PC-3 (cell line): Measurements from ENCODE around the gene PAPOLB. TPM values are rescaled to one million over a fixed set of nuclear protein-coding genes. Genes with fewer than 3 reads are reported as not detected.

Experiments
- ATAC-seq: fragments of 200-7000 bp; cut with Tn5 transposase; 2 replicates; pipeline ENCODE4 v1.9.1; 2020; ENCODE audit warnings: mild to moderate bottlenecking, moderate library complexity
- BruUV-seq: library from RNA; stranded (reverse); fragments of 400-500 nt; replicated peaks from 2 replicates; lab custom pipeline; 2021; lab: Mats Ljungman, UMichigan
- CTCF ChIA-PET: fragments of 300-600 bp; sonication (Branson Sonifier 250); formaldehyde crosslinking; loops from one replicate; lab custom pipeline; 2022; ENCODE audit warnings: antibody characterized with exemption; lab: Charles Lee
- POLR2A ChIA-PET: fragments of 300-600 bp; sonication (Branson Sonifier 250); formaldehyde crosslinking; loops from one replicate; lab custom pipeline; 2022; ENCODE audit warnings: antibody characterized with exemption; ENCODE audit not compliant: unreplicated experiment; lab: Charles Lee
- DNase-seq: peaks from one replicate; pipeline ENCODE4 v3.0.0-alpha.2; 2015
- H2AFZ ChIP-seq: fragments of 300-600 bp; sonication (generic); 2 replicates; pipeline ENCODE4 v1.6.0; 2016; ENCODE audit warnings: antibody characterized with exemption, low read length
- H3F3A ChIP-seq: fragments of 300-600 bp; sonication (generic); one replicate; pipeline ENCODE4 v1.6.0; 2017; ENCODE audit warnings: antibody characterized with exemption, low read length, control low read depth, mild to moderate bottlenecking; ENCODE audit not compliant: unreplicated experiment
- H3K27ac ChIP-seq: fragments of 300-600 bp; sonication (generic); 2 replicates; pipeline ENCODE4 v1.5.1; 2016; ENCODE audit warnings: mild to moderate bottlenecking, low read length
- H3K27me3 ChIP-seq: fragments of 300-600 bp; sonication (generic); 2 replicates; pipeline ENCODE4 v1.6.1; 2016; ENCODE audit warnings: low read length, mixed read lengths
- H3K36me3 ChIP-seq: fragments of 300-600 bp; sonication (generic); 2 replicates; pipeline ENCODE4 v1.6.1; 2016; ENCODE audit warnings: low read depth, mixed run types, low read length, mixed read lengths
- H3K4me1 ChIP-seq: fragments of 300-600 bp; sonication (generic); 2 replicates; pipeline ENCODE4 v1.5.1; 2016; ENCODE audit warnings: low read length; ENCODE audit not compliant: insufficient read depth
- H3K4me2 ChIP-seq: fragments of 300-600 bp; sonication (generic); 2 replicates; pipeline ENCODE4 v1.6.0; 2016; ENCODE audit warnings: low read length
- H3K4me3 ChIP-seq: fragments of 300-600 bp; sonication (generic); 2 replicates; pipeline ENCODE4 v1.5.1; 2016; ENCODE audit warnings: mild to moderate bottlenecking, low read length, mixed read lengths
- H3K79me2 ChIP-seq: fragments of 300-600 bp; sonication (generic); 2 replicates; pipeline ENCODE4 v1.6.1; 2017; ENCODE audit warnings: low read length, mixed read lengths
- H3K9ac ChIP-seq: fragments of 300-600 bp; sonication (generic); 2 replicates; pipeline ENCODE4 v1.6.0; 2016; ENCODE audit warnings: mild to moderate bottlenecking, low read length
- H3K9me2 ChIP-seq: fragments of 300-600 bp; sonication (generic); replicated peaks from 2 replicates; pipeline ENCODE4 v1.6.1; 2016; ENCODE audit warnings: mixed run types, low read length, mixed read lengths
- H3K9me3 ChIP-seq: fragments of 300-600 bp; sonication (generic); 2 replicates; pipeline ENCODE4 v1.6.1; 2016; ENCODE audit warnings: low read length, mixed read lengths
- H4K20me1 ChIP-seq: fragments of 300-600 bp; sonication (generic); 2 replicates; pipeline ENCODE4 v1.6.1; 2016; ENCODE audit warnings: low read length, mixed read lengths
- EZH2 ChIP-seq: fragments of 300-600 bp; sonication (generic); IDR thresholded peaks from one replicate; pipeline ENCODE4 v1.6.1; 2017; ENCODE audit warnings: antibody characterized with exemption, mild to moderate bottlenecking, low read length; ENCODE audit not compliant: unreplicated experiment
- EZH2phosphoT487 ChIP-seq: fragments of 300-600 bp; sonication (generic); IDR thresholded peaks from 2 replicates; pipeline ENCODE4 v1.6.1; 2018; ENCODE audit warnings: mild to moderate bottlenecking, antibody characterized with exemption, low read length, borderline replicate concordance
- intact Hi-C: fragments of 100-400 bp; cut with micrococcal nuclease; formaldehyde crosslinking; loops from 2 replicates; pipeline ENCODE4 v1.9.0; 2023
- total RNA-seq: library from RNA; depleted of rRNA; stranded (reverse); fragments of >200 nt; gene quantifications from 2 replicates; pipeline ENCODE4 v1.2.3, GENCODE V29; 2014
- TF ChIP-seq, protein P1 (sequence below): fragments of 300-600 bp; sonication (generic); conservative IDR thresholded peaks from 2 replicates; pipeline ENCODE4 v1.5.1; 2017; ENCODE audit warnings: antibody characterized with exemption, low read depth, mild to moderate bottlenecking, low read length

PAPOLB gene
- total RNA-seq, 1 experiment from 2014 or later, result 0.29 TPM

DNA sequence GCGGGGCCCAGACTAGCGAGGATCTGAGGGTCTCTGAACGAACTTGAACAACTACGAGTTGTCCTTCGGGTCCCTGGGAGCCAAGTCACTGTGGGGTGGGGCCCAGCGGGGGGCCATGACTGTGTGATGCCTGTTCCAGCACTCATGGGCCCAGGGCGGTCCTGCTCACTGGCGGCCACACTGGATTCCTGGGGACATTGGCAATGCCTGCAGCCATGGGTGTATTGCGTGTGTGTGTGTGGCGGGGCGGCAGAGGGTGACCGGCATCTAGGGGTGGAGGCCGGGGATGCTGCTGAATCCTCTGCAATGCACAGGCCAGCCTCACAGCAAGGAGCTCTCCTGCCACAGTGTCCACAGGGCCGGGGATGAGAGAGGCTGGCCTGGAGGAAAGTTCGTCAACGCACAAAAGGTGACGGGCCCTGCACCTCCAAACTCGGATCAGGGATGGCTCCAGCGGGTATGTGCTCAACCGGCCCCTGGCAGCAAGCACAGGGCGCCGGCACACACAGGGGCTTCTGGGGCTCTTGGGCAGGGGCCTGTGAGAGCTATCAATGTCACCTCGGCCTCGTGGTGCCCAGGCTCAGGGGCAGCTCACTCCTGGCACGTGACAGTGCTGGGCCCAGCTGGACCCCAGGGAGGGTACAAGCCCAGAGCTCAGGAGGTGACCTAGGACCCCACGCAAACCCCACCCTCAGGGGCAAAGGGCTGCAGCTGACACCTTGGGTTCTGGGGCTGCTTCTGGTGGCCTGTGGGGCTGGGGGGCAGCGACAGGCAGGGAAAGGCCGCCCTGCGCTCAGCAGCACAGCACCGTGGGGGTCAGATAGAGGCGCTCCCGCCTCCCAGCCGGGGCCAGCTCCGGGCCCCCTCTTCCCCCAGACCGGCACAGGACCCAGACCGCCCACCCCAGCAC is 27.9 kb downstream of the PAPOLB start:
- H3K36me3 ChIP-seq, result no peaks in the 10 kb centered on the region
- ChIA-PET POLR2A (no interaction called here), CTCF (no interaction called here)
- TF ChIP-seq, protein P1, sequence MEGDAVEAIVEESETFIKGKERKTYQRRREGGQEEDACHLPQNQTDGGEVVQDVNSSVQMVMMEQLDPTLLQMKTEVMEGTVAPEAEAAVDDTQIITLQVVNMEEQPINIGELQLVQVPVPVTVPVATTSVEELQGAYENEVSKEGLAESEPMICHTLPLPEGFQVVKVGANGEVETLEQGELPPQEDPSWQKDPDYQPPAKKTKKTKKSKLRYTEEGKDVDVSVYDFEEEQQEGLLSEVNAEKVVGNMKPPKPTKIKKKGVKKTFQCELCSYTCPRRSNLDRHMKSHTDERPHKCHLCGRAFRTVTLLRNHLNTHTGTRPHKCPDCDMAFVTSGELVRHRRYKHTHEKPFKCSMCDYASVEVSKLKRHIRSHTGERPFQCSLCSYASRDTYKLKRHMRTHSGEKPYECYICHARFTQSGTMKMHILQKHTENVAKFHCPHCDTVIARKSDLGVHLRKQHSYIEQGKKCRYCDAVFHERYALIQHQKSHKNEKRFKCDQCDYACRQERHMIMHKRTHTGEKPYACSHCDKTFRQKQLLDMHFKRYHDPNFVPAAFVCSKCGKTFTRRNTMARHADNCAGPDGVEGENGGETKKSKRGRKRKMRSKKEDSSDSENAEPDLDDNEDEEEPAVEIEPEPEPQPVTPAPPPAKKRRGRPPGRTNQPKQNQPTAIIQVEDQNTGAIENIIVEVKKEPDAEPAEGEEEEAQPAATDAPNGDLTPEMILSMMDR, result no peak
- TF ChIP-seq EZH2phosphoT487 (no peak), EZH2 (no peak)
- intact Hi-C loops, result no loop called here
- no peak overlapping the region for H3K9ac ChIP-seq
- no peaks in the 10 kb centered on the region for H3F3A ChIP-seq
- no peak overlapping the region for H3K4me3 ChIP-seq
- no peaks in the 10 kb centered on the region for H4K20me1 ChIP-seq
- no peak overlapping the region for H3K4me2 ChIP-seq
- BruUV-seq, result no TSS peak
- H3K79me2 ChIP-seq, result no peaks in the 10 kb centered on the region
- H3K27ac ChIP-seq, result no peak overlapping the region
- ATAC-seq (no peak), DNase-seq (no peak)
- no peaks in the 10 kb centered on the region for H3K9me2 ChIP-seq
- no peaks in the 10 kb centered on the region for H3K4me1 ChIP-seq
- H3K27me3 ChIP-seq, result no peaks in the 10 kb centered on the region
- H3K9me3 ChIP-seq, result no peaks in the 10 kb centered on the region
- H2AFZ ChIP-seq, result no peak overlapping the region

DNA sequence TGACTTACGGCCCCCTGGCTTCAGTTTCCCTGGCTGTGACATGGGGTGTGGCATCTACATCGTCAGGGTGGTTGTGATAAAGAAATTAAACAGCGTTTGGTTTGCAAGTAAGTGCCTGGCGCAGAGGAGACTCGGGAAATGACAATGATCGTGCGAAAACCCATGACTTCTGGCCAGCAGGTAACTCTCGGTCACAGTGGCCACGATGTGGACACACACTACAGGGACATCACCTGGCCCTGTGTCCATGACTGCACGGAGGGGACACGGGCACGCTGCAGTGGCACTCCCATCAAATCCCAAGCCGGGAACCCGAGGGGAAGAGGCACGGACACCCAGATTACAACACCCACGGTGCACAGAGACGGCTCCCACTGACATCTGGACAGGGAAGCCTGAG is 28.7 kb downstream of the PAPOLB start:
- DNase-seq (no peak), ATAC-seq (no peak)
- Histone ChIP-seq H3K9ac (no peak overlapping the region), H3F3A (no peaks in the 10 kb centered on the region), H2AFZ (no peak overlapping the region), H3K4me1 (no peaks in the 10 kb centered on the region), H3K4me3 (no peak overlapping the region), H3K9me3 (no peaks in the 10 kb centered on the region), H3K27ac (no peak overlapping the region), H4K20me1 (no peaks in the 10 kb centered on the region), H3K9me2 (no peaks in the 10 kb centered on the region), H3K27me3 (no peaks in the 10 kb centered on the region), H3K36me3 (no peaks in the 10 kb centered on the region), H3K4me2 (no peak overlapping the region), H3K79me2 (no peaks in the 10 kb centered on the region)
- POLR2A ChIA-PET, result no interaction called here
- TF ChIP-seq, protein P1, result no peak
- TF ChIP-seq EZH2phosphoT487, result no peak
- TF ChIP-seq EZH2, result no peak
- intact Hi-C loops, result no loop called here
- CTCF ChIA-PET, result no interaction called here
- no TSS peak for BruUV-seq

DNA sequence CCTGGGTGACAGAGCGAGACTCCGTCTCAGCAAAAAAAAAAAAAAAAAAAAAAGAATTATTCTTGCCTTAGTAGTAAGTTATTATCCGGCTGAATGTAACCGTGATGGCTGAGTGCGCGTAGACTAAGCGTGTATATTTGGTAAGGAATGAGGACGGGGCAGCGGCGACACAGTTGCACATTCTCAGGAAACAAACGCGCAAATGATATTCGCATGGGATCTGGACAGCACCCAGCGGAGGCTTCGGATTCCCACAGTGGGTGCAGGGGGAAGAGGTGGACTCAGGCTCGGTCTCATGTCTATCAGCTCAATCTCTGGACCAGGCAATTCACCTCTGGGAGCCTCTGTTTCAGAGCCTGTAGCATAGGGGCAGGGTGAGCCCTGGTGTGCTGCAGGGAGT is 29.1 kb downstream of the PAPOLB start:
- Histone ChIP-seq H3K79me2 (no peaks in the 10 kb centered on the region), H3K4me3 (no peak overlapping the region), H3K4me2 (no peak overlapping the region), H3K36me3 (no peaks in the 10 kb centered on the region), H3K9ac (no peak overlapping the region), H3K9me2 (no peaks in the 10 kb centered on the region), H3F3A (no peaks in the 10 kb centered on the region), H3K9me3 (no peaks in the 10 kb centered on the region), H3K27me3 (no peaks in the 10 kb centered on the region), H4K20me1 (no peaks in the 10 kb centered on the region), H3K27ac (no peak overlapping the region), H2AFZ (no peak overlapping the region), H3K4me1 (no peaks in the 10 kb centered on the region)
- BruUV-seq, result no TSS peak
- no peak for ATAC-seq
- POLR2A ChIA-PET, result no interaction called here
- CTCF ChIA-PET, result no interaction called here
- DNase-seq, result no peak
- intact Hi-C loops, result no loop called here
- TF ChIP-seq EZH2 (no peak), EZH2phosphoT487 (no peak)
- TF ChIP-seq, protein P1, result no peak
